ENCODE data around the gene MON1A.

Gene MON1A

DNA sequence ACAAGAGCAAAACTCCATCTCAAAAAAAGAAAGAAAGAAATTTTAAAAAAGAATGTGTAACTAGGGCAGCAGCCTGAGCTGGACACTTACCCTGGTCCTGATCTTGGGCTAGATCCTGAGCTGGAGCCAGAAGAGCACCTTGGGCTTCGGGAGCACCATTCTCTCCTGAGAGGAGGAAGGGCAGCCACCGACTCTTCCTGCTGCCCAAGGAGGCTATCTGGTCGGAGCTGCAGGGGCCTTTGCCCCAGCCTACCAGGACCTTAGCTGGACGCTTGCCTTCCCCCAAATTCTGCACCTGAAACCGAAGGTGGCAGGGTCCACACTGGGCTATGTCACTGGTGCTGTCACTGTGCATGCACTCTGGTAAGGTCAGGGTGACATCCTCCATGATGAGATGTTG, 53.0 kb downstream of the MON1A start:
- no peaks in the 10 kb centered on the region for H3K27me3 ChIP-seq (ENCODE audit: control insufficient read depth, low read length)
- H3K4me1 ChIP-seq (ENCODE audit: control insufficient read depth, low read length): peaks cover 14% of the 10 kb centered on the region
- TF ChIP-seq, protein P1, sequence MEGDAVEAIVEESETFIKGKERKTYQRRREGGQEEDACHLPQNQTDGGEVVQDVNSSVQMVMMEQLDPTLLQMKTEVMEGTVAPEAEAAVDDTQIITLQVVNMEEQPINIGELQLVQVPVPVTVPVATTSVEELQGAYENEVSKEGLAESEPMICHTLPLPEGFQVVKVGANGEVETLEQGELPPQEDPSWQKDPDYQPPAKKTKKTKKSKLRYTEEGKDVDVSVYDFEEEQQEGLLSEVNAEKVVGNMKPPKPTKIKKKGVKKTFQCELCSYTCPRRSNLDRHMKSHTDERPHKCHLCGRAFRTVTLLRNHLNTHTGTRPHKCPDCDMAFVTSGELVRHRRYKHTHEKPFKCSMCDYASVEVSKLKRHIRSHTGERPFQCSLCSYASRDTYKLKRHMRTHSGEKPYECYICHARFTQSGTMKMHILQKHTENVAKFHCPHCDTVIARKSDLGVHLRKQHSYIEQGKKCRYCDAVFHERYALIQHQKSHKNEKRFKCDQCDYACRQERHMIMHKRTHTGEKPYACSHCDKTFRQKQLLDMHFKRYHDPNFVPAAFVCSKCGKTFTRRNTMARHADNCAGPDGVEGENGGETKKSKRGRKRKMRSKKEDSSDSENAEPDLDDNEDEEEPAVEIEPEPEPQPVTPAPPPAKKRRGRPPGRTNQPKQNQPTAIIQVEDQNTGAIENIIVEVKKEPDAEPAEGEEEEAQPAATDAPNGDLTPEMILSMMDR (IDR thresholded peaks at IDR 0.05; ENCODE audit: low read depth, low read length, poor library complexity, severe bottlenecking): no peak
- TF ChIP-seq EZH2phosphoT487 (IDR thresholded peaks at IDR 0.05; ENCODE audit: borderline replicate concordance, low read length): no peak
- no peak overlapping the region for H3K4me2 ChIP-seq (ENCODE audit: low read length)
- no peaks in the 10 kb centered on the region for H3K79me2 ChIP-seq (ENCODE audit: control insufficient read depth, low read length)
- no peaks in the 10 kb centered on the region for H3K9me2 ChIP-seq (replicated peaks; ENCODE audit: control insufficient read depth, low read length)
- H3K36me3 ChIP-seq (ENCODE audit: control insufficient read depth, low read length): no peaks in the 10 kb centered on the region
- no peaks in the 10 kb centered on the region for H3F3A ChIP-seq (ENCODE audit: control insufficient read depth, insufficient read depth)
- no peak overlapping the region for H3K4me3 ChIP-seq (ENCODE audit: low read length)
- no peaks in the 10 kb centered on the region; the same call in 1 of the 2 replicates for H4K20me1 ChIP-seq (ENCODE audit: control insufficient read depth, insufficient read depth, low read depth, low read length)
- no peaks in the 10 kb centered on the region for H3K9me3 ChIP-seq (ENCODE audit: control insufficient read depth, insufficient read depth, low read length)
- H3K27ac ChIP-seq (ENCODE audit: low read depth, low read length): no peak overlapping the region

DNA sequence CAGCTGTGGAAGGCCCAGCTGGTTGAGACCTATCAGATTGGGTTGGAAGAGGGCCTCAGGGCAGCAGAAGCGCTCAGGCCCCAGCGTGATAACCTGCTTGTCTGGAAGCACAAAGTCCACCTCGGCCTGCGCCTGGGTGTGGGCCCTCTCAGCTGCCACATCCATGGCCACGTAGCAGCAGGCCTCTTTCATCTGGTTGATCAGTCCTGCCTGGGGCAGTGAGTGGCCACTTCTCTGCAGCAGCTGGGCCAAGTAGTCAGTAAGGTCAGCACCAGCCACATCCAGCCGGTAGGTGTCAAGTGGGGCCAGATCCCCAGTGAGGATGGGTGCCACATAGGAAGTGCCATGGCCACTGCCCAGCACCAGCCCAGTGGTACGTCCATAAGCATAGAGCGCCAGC, 56.0 kb downstream of the MON1A start:
- Histone ChIP-seq H3K4me2 (ENCODE audit: low read length) (no peak overlapping the region), H3K9me3 (ENCODE audit: control insufficient read depth, insufficient read depth, low read length) (no peaks in the 10 kb centered on the region), H3K9me2 (replicated peaks; ENCODE audit: control insufficient read depth, low read length) (no peaks in the 10 kb centered on the region), H3K36me3 (ENCODE audit: control insufficient read depth, low read length) (no peaks in the 10 kb centered on the region), H3F3A (ENCODE audit: control insufficient read depth, insufficient read depth) (no peaks in the 10 kb centered on the region), H3K4me3 (ENCODE audit: low read length) (no peak overlapping the region), H3K4me1 (ENCODE audit: control insufficient read depth, low read length) (peaks cover 16% of the 10 kb centered on the region), H3K79me2 (ENCODE audit: control insufficient read depth, low read length) (no peaks in the 10 kb centered on the region), H3K27ac (ENCODE audit: low read depth, low read length) (no peak overlapping the region), H3K27me3 (ENCODE audit: control insufficient read depth, low read length) (peaks cover 23% of the 10 kb centered on the region), H4K20me1 (ENCODE audit: control insufficient read depth, insufficient read depth, low read depth, low read length) (no peaks in the 10 kb centered on the region; the same call in 1 of the 2 replicates)
- TF ChIP-seq EZH2phosphoT487 (IDR thresholded peaks at IDR 0.05; ENCODE audit: borderline replicate concordance, low read length): no peak
- TF ChIP-seq, protein P1 (IDR thresholded peaks at IDR 0.05; ENCODE audit: low read depth, low read length, poor library complexity, severe bottlenecking): no peak

DNA sequence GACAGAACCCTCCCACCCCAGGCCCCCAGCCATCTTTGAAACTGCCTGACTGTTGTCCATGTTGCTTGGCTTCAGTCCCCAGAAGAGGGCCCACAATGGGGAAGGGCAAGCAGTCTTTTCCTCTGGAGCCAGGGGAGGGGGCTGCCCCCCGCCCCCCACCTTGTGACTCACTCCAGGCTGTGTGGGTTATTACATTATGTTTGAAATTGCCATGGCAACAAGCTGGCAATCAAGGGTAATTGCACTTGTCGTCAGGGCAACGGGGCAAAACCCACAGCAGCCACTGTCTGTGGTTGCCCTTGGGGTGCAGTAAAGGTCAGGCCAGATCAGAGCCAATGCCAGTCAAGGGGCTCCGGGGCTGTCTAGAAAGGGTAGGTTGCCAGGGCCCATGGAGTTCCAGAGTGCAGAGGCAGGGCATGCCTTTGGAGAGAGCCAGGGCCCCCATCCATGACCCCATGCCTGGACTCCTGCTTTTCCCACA, 56.8 kb downstream of the MON1A start:
- Histone ChIP-seq H4K20me1 (ENCODE audit: control insufficient read depth, insufficient read depth, low read depth, low read length) (no peaks in the 10 kb centered on the region; the same call in 1 of the 2 replicates), H3K4me1 (ENCODE audit: control insufficient read depth, low read length) (peaks cover 16% of the 10 kb centered on the region), H3K4me2 (ENCODE audit: low read length) (no peak overlapping the region), H3K27me3 (ENCODE audit: control insufficient read depth, low read length) (peaks cover 30% of the 10 kb centered on the region), H3K27ac (ENCODE audit: low read depth, low read length) (no peak overlapping the region), H3K4me3 (ENCODE audit: low read length) (no peak overlapping the region), H3K9me3 (ENCODE audit: control insufficient read depth, insufficient read depth, low read length) (no peaks in the 10 kb centered on the region), H3K36me3 (ENCODE audit: control insufficient read depth, low read length) (no peaks in the 10 kb centered on the region), H3F3A (ENCODE audit: control insufficient read depth, insufficient read depth) (no peaks in the 10 kb centered on the region), H3K79me2 (ENCODE audit: control insufficient read depth, low read length) (no peaks in the 10 kb centered on the region), H3K9me2 (replicated peaks; ENCODE audit: control insufficient read depth, low read length) (no peaks in the 10 kb centered on the region)
- TF ChIP-seq EZH2phosphoT487 (IDR thresholded peaks at IDR 0.05; ENCODE audit: borderline replicate concordance, low read length): no peak

DNA sequence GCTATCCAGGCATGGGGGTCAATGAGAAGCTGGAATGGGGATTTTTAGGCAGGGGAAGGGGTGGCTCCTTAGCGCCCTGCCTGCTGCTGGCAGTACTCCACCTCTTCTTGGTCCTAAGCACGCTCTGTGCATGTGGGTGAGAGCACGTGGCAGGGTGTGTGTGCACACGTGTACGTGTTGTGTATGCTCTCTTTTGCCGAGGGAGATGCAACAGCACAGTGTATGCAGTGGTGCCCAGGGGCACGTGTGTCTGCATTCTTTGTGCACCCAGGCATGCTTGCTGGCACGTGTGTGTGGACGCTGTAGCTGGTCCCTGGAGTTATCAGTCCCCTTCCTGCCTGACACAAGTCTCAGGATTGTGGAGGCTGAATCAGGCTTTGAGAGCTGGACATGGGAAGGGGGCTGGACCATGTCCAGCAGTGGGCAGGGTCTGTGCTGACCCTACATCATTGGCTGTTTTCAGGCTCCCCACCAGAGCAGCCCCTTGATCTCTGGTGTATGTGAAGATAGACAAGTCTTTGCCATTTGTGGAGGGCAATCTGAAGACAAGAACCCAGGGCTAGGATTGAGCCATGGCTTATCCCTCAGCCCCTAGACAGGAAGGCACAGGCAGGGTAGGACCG, 58.0 kb downstream of the MON1A start:
- Histone ChIP-seq H3K9me2 (replicated peaks; ENCODE audit: control insufficient read depth, low read length) (no peaks in the 10 kb centered on the region), H3K4me3 (ENCODE audit: low read length) (no peak overlapping the region), H3K27me3 (ENCODE audit: control insufficient read depth, low read length) (peaks cover 36% of the 10 kb centered on the region), H3K36me3 (ENCODE audit: control insufficient read depth, low read length) (no peaks in the 10 kb centered on the region), H3K27ac (ENCODE audit: low read depth, low read length) (no peak overlapping the region), H4K20me1 (ENCODE audit: control insufficient read depth, insufficient read depth, low read depth, low read length) (no peaks in the 10 kb centered on the region), H3K9me3 (ENCODE audit: control insufficient read depth, insufficient read depth, low read length) (no peaks in the 10 kb centered on the region), H3K4me2 (ENCODE audit: low read length) (no peak overlapping the region), H3K4me1 (ENCODE audit: control insufficient read depth, low read length) (peaks cover 16% of the 10 kb centered on the region), H3F3A (ENCODE audit: control insufficient read depth, insufficient read depth) (no peaks in the 10 kb centered on the region), H3K79me2 (ENCODE audit: control insufficient read depth, low read length) (no peaks in the 10 kb centered on the region)
- TF ChIP-seq, protein P1 (IDR thresholded peaks at IDR 0.05; ENCODE audit: low read depth, low read length, poor library complexity, severe bottlenecking): no peak
- TF ChIP-seq EZH2phosphoT487 (IDR thresholded peaks at IDR 0.05; ENCODE audit: borderline replicate concordance, low read length): no peak
